ENCODE results near the gene PLK3.

DNA sequence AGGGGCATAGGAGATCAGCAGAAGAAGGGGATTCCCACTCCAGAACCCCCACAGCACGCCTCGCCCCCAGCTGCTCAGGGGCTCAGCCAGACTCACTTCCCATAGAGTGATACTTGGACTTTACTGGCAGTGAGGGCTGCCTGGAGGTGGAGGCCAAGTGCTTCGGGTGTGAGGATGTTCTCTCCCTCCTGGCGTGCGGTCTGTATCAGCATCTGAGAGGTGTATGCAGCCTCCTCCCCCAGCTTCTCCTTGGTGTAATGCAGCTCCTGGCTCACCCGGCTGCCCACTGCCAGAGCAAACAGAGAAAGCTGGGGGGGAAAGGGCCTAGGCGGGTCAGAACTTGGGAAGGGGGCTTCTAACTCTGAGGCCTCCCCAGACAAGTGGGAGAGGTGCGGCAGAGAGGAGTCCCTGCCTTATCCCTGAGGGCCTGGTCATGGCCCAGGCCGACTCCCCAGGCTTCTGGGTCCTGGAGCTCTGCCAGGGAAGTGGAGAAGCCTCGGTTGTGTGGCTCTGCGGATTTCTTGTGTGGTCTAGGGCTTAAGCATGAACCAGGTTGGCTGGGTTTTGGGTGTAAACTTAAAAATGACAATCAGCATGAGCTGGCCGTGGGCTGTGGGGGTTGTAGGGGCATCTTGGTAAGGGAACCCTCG, 32.0 kb downstream of the PLK3 start:
- TF ChIP-seq, protein P1, sequence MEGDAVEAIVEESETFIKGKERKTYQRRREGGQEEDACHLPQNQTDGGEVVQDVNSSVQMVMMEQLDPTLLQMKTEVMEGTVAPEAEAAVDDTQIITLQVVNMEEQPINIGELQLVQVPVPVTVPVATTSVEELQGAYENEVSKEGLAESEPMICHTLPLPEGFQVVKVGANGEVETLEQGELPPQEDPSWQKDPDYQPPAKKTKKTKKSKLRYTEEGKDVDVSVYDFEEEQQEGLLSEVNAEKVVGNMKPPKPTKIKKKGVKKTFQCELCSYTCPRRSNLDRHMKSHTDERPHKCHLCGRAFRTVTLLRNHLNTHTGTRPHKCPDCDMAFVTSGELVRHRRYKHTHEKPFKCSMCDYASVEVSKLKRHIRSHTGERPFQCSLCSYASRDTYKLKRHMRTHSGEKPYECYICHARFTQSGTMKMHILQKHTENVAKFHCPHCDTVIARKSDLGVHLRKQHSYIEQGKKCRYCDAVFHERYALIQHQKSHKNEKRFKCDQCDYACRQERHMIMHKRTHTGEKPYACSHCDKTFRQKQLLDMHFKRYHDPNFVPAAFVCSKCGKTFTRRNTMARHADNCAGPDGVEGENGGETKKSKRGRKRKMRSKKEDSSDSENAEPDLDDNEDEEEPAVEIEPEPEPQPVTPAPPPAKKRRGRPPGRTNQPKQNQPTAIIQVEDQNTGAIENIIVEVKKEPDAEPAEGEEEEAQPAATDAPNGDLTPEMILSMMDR (IDR thresholded peaks at IDR 0.05), result no peak
- no peak for TF ChIP-seq POLR2AphosphoS5 (IDR thresholded peaks at IDR 0.05)
